ENCODE data around the gene CHTOP.

Gene CHTOP

GRCh38 chr1:153643816-153644215 is 9.9 kb downstream of the CHTOP start:
- Histone ChIP-seq H3K4me2 (ENCODE audit: low read length) (no peak overlapping the region), H3K4me3 (ENCODE audit: low read length) (no peak overlapping the region), H3K9ac (ENCODE audit: low read length) (no peak overlapping the region), H3K36me3 (replicated peaks; ENCODE audit: low read depth, low read length) (peaks cover 81% of the 10 kb centered on the region), H4K20me1 (ENCODE audit: insufficient read depth, low read length) (peaks cover 10% of the 10 kb centered on the region; the same call in 1 of the 2 replicates), H3K4me1 (ENCODE audit: low read length) (no peaks in the 10 kb centered on the region), H3K9me3 (ENCODE audit: insufficient read depth, low read length) (no peaks in the 10 kb centered on the region), H2AFZ (ENCODE audit: low read depth, low read length) (no peak overlapping the region), H3K27ac (ENCODE audit: low read length) (no peak overlapping the region), H3K27me3 (ENCODE audit: low read depth, low read length) (no peaks in the 10 kb centered on the region), H3K79me2 (ENCODE audit: low read length) (peaks cover 36% of the 10 kb centered on the region)
- TF ChIP-seq CTCF (IDR thresholded peaks at IDR 0.05; ENCODE audit: low read depth, low read length) (no peak), EZH2phosphoT487 (IDR thresholded peaks at IDR 0.05; ENCODE audit: low read depth) (no peak)

GRCh38 chr1:153646672-153647345 is 12.9 kb downstream of the CHTOP start:
- H3K4me1 ChIP-seq (ENCODE audit: low read length): no peaks in the 10 kb centered on the region
- peaks cover 3% of the 10 kb centered on the region; the same call in 1 of the 2 replicates for H4K20me1 ChIP-seq (ENCODE audit: insufficient read depth, low read length)
- H2AFZ ChIP-seq (ENCODE audit: low read depth, low read length): no peak overlapping the region
- no peak overlapping the region for H3K27ac ChIP-seq (ENCODE audit: low read length)
- peaks cover 59% of the 10 kb centered on the region for H3K36me3 ChIP-seq (replicated peaks; ENCODE audit: low read depth, low read length)
- no peaks in the 10 kb centered on the region for H3K9me3 ChIP-seq (ENCODE audit: insufficient read depth, low read length)
- H3K9ac ChIP-seq (ENCODE audit: low read length): no peak overlapping the region
- peaks cover 12% of the 10 kb centered on the region for H3K79me2 ChIP-seq (ENCODE audit: low read length)
- TF ChIP-seq EZH2phosphoT487 (IDR thresholded peaks at IDR 0.05; ENCODE audit: low read depth): no peak
- TF ChIP-seq CTCF (IDR thresholded peaks at IDR 0.05; ENCODE audit: low read depth, low read length): no peak
- H3K27me3 ChIP-seq (ENCODE audit: low read depth, low read length): no peaks in the 10 kb centered on the region
- no peak overlapping the region for H3K4me2 ChIP-seq (ENCODE audit: low read length)
- H3K4me3 ChIP-seq (ENCODE audit: low read length): no peak overlapping the region

DNA sequence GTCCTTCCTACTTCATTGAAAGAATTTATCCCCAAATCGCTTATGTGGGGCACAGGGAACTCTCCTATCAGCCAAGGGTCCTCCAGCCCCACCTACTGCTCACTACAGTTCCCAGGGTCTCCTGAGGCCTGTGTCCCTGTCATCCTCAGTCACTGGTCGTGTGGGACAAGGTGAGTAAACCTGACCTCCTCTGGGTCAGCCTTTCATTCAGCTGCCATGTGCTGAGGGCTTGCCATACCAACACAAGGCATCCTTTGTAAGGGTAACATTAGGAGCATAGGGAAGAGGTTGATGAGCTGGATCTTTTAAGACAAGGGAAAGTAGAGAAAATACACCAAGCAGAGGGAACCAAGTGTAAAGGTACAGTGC is 13.5 kb downstream of the CHTOP start:
- H3K27ac ChIP-seq (ENCODE audit: low read length): no peak overlapping the region
- no peak overlapping the region for H2AFZ ChIP-seq (ENCODE audit: low read depth, low read length)
- H3K27me3 ChIP-seq (ENCODE audit: low read depth, low read length): no peaks in the 10 kb centered on the region
- no peak overlapping the region for H3K4me2 ChIP-seq (ENCODE audit: low read length)
- no peak overlapping the region for H3K9ac ChIP-seq (ENCODE audit: low read length)
- H3K36me3 ChIP-seq (replicated peaks; ENCODE audit: low read depth, low read length): peaks cover 54% of the 10 kb centered on the region
- no peaks in the 10 kb centered on the region for H3K4me1 ChIP-seq (ENCODE audit: low read length)
- no peak overlapping the region for H3K4me3 ChIP-seq (ENCODE audit: low read length)
- no peaks in the 10 kb centered on the region for H3K9me3 ChIP-seq (ENCODE audit: insufficient read depth, low read length)
- H3K79me2 ChIP-seq (ENCODE audit: low read length): peaks cover 8% of the 10 kb centered on the region
- H4K20me1 ChIP-seq (ENCODE audit: insufficient read depth, low read length): peaks cover 3% of the 10 kb centered on the region; the same call in 1 of the 2 replicates
- TF ChIP-seq EZH2phosphoT487 (IDR thresholded peaks at IDR 0.05; ENCODE audit: low read depth): no peak
- no peak for TF ChIP-seq CTCF (IDR thresholded peaks at IDR 0.05; ENCODE audit: low read depth, low read length)

DNA sequence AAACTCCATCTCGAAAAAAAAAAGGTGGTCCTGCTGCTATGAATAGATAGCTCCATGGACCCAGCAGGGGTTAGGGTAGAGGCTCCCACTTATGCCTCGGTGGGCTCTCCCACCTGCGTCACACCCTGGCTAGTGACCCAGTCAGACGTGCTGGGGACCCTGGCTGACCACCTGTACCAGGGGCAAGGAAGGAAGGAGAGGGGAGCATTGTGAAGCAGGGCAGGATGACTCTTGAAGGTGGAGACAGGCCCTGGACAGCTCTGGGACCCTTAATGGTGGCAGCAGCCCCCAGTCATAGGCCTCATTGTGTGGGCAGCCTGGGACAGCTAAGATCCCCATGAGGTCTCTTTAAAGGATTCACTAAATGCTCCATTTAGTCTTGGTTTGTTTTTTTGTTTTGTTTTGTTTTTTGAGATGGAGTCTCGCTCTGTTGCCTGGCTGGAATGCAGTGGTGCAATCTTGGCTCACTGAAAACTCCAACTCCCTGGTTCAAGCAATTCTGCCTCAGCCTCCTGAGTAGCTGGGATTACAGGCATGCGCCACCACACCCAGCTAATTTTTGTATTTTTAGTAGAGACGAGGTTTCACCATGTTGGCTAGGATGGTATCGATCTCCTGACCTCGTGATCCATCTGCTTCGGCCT is 14.3 kb downstream of the CHTOP start:
- TF ChIP-seq CTCF (IDR thresholded peaks at IDR 0.05; ENCODE audit: low read depth, low read length) (no peak), EZH2phosphoT487 (IDR thresholded peaks at IDR 0.05; ENCODE audit: low read depth) (no peak)
- Histone ChIP-seq H3K4me2 (ENCODE audit: low read length) (no peak overlapping the region), H3K79me2 (ENCODE audit: low read length) (peaks cover 5% of the 10 kb centered on the region), H4K20me1 (ENCODE audit: insufficient read depth, low read length) (peaks cover 3% of the 10 kb centered on the region; the same call in 1 of the 2 replicates), H3K36me3 (replicated peaks; ENCODE audit: low read depth, low read length) (peaks cover 46% of the 10 kb centered on the region), H3K27me3 (ENCODE audit: low read depth, low read length) (no peaks in the 10 kb centered on the region), H3K4me3 (ENCODE audit: low read length) (no peak overlapping the region), H3K9me3 (ENCODE audit: insufficient read depth, low read length) (no peaks in the 10 kb centered on the region), H3K27ac (ENCODE audit: low read length) (no peak overlapping the region), H3K4me1 (ENCODE audit: low read length) (peaks cover 5% of the 10 kb centered on the region; the same call in 1 of the 2 replicates), H3K9ac (ENCODE audit: low read length) (no peak overlapping the region), H2AFZ (ENCODE audit: low read depth, low read length) (no peak overlapping the region)
